ENCODE measurements around the gene PLCG2. TPM values are rescaled to one million over a fixed set of nuclear protein-coding genes. Genes with fewer than 3 reads are reported as not detected.

Gene PLCG2
- total RNA-seq, 1 donor from 2014 or later, result 47.7 TPM

DNA sequence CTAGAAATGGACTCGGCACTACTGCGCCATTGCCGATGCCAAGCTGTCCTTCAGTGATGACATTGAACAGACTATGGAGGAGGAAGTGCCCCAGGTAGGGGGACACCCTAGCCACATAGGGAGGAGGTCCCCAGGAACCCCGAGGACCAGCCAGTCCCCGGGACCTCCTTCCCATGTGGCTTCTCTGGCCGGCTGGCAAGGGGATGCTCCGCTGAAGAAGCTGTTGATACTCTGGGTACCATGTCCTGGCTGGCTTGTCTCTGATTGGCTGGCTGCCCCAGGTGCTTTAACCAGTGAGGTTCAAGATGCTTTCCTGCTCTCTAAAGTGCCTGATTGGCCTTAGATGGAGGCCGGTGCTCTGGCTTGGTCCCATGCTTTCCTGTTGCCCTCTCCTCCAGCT is 128.6 kb downstream of the PLCG2 start:
- Histone ChIP-seq H3K27me3 (ENCODE audit: low read depth) (no peaks in the 10 kb centered on the region), H3K9me3 (no peaks in the 10 kb centered on the region), H3K4me1 (no peaks in the 10 kb centered on the region), H3K4me3 (no peak overlapping the region), H3K27ac (no peak overlapping the region), H3K36me3 (peaks cover 27% of the 10 kb centered on the region)
- no peak for ATAC-seq
- no peak for DNase-seq
- intact Hi-C loops (cut with DNase I), result no loop called here
- TF ChIP-seq, protein P1, sequence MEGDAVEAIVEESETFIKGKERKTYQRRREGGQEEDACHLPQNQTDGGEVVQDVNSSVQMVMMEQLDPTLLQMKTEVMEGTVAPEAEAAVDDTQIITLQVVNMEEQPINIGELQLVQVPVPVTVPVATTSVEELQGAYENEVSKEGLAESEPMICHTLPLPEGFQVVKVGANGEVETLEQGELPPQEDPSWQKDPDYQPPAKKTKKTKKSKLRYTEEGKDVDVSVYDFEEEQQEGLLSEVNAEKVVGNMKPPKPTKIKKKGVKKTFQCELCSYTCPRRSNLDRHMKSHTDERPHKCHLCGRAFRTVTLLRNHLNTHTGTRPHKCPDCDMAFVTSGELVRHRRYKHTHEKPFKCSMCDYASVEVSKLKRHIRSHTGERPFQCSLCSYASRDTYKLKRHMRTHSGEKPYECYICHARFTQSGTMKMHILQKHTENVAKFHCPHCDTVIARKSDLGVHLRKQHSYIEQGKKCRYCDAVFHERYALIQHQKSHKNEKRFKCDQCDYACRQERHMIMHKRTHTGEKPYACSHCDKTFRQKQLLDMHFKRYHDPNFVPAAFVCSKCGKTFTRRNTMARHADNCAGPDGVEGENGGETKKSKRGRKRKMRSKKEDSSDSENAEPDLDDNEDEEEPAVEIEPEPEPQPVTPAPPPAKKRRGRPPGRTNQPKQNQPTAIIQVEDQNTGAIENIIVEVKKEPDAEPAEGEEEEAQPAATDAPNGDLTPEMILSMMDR (IDR thresholded peaks at IDR 0.05), result no peak

DNA sequence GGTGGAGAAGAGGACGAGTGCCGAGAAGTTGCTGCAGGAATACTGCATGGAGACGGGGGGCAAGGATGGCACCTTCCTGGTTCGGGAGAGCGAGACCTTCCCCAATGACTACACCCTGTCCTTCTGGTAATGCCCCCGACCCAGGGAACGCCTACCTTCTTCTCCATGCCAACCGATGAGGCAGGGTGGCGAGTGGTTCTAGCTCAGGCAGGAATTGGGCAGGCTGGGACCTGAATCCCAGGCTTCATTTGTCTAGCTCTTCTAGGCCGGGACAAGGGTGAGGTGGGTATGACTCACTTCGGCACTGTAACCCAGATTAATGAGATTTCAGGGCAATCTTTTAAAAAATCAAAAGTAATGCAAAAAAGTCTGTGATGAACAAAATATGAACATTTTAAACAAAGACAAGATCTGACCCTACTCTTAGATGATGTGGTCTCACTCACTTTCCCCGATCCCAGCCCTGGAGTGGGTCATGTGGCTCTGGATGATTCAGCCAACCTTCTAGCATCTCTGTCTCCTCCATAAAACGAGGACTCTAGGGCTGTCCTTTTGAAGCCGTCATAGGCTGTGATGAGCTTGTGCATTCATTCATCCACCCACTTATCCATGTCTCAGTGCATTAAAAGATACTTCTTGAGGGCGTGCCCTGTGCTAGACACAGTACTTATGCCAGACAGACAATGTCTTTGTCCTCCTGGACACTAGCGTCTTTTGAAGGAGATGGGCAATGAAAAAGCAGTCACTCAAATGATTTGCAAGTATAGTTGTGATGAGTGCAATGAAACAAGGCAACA is 129.6 kb downstream of the PLCG2 start:
- Histone ChIP-seq H3K36me3 (peaks cover 28% of the 10 kb centered on the region), H3K9me3 (no peaks in the 10 kb centered on the region), H3K4me3 (no peak overlapping the region), H3K4me1 (no peaks in the 10 kb centered on the region), H3K27me3 (ENCODE audit: low read depth) (no peaks in the 10 kb centered on the region), H3K27ac (no peak overlapping the region)
- ATAC-seq (no peak), DNase-seq (no peak)
- TF ChIP-seq, protein P1 (IDR thresholded peaks at IDR 0.05), result no peak
- intact Hi-C loops (cut with DNase I), result no loop called here

DNA sequence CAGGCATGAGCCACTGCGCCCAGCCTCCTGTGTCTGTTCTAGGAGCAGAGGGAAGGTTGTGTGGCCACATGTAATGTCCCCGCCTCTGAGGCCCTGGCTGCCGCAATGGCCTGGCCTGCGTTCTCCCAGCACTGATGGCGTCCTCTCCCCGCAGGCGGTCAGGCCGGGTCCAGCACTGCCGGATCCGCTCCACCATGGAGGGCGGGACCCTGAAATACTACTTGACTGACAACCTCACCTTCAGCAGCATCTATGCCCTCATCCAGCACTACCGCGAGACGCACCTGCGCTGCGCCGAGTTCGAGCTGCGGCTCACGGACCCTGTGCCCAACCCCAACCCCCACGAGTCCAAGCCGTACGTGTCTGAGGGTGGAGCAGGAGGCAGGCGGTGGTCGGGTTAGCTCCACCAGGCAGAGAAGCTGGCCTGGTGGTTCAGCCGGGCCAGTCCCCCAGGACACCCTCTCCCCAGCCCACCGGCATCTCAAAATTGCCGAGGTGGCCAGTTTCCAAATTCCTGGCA is 131.3 kb downstream of the PLCG2 start:
- peaks cover 23% of the 10 kb centered on the region for H3K36me3 ChIP-seq
- no peak for ATAC-seq
- intact Hi-C loops (cut with DNase I), result no loop called here
- no peak for DNase-seq
- TF ChIP-seq, protein P1 (IDR thresholded peaks at IDR 0.05), result no peak
- no peak overlapping the region for H3K27ac ChIP-seq
- no peak overlapping the region for H3K4me3 ChIP-seq
- H3K4me1 ChIP-seq, result no peaks in the 10 kb centered on the region
- H3K27me3 ChIP-seq (ENCODE audit: low read depth), result no peaks in the 10 kb centered on the region
- no peaks in the 10 kb centered on the region for H3K9me3 ChIP-seq

DNA sequence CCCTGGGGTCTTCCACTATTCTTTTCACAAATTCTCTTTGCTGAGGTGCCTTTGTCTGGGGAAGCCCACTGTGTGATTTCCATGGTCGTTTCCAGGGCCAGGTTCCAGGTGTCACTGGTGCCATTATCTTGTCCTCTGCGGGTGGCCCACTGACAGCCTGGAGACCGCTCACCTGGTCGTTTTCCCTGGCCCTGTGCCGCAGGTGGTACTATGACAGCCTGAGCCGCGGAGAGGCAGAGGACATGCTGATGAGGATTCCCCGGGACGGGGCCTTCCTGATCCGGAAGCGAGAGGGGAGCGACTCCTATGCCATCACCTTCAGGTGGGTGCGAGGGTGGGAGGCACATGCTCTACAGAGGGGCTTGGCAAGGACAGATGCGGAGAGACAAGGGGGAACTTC is 133.3 kb downstream of the PLCG2 start:
- Histone ChIP-seq H3K4me3 (no peak overlapping the region), H3K4me1 (no peaks in the 10 kb centered on the region), H3K36me3 (peaks cover 21% of the 10 kb centered on the region), H3K27ac (no peak overlapping the region), H3K9me3 (no peaks in the 10 kb centered on the region), H3K27me3 (ENCODE audit: low read depth) (no peaks in the 10 kb centered on the region)
- DNase-seq, result no peak
- intact Hi-C loops (cut with DNase I), result no loop called here
- TF ChIP-seq, protein P1 (IDR thresholded peaks at IDR 0.05), result no peak
- ATAC-seq, result no peak

DNA sequence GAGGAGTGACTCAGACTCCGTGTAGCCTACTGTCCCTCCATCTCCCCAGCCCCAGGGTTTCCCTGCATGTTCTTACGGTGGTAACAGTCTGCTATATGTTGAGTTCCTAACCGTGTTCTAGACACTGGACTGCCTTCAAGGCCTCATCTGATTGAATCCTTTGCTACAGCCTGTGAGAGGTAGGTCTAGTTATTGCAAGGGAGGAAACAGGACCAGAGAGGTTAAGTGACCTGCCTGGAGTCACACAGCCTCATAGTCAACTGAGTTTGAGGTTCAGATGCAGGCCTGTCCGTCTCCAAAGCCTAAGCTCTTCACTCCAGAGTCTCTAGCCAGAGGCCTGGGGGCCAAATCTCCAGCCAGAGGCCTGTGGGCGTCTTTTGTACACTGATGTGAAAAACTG is 134.1 kb downstream of the PLCG2 start:
- TF ChIP-seq, protein P1 (IDR thresholded peaks at IDR 0.05), result no peak
- ATAC-seq, result no peak

More for the DNA sequence above, 134.1 kb downstream of the PLCG2 start:
- Histone ChIP-seq H3K27me3 (ENCODE audit: low read depth) (no peaks in the 10 kb centered on the region), H3K36me3 (peaks cover 15% of the 10 kb centered on the region), H3K27ac (no peak overlapping the region), H3K4me3 (no peak overlapping the region), H3K9me3 (no peaks in the 10 kb centered on the region), H3K4me1 (no peaks in the 10 kb centered on the region)
- intact Hi-C loops (cut with DNase I), result no loop called here
- no peak for DNase-seq
